NCI-H524 (cell line): Measurements from ENCODE around the gene CEP63.

Source experiments
- DNase-seq, 2 experiments: peaks; one replicate each; lab custom pipeline; 2025; lab: John Stamatoyannopoulos, UW

The CEP63 gene

GRCh38 chr3:134468519-134468918 is 17.3 kb upstream of the CEP63 start:
- no peak for DNase-seq

GRCh38 chr3:134471521-134472193 is 14.2 kb upstream of the CEP63 start:
- DNase-seq = peak in 1 of 2 experiments; percentile 54

GRCh38 chr3:134472831-134473230 is 13.0 kb upstream of the CEP63 start:
- DNase-seq = no peak

- peak; percentile 58 to 82 for DNase-seq
These were observed 11.8 kb upstream of the CEP63 start for GRCh38 chr3:134473868-134474546.

GRCh38 chr3:134474956-134475355 is 10.9 kb upstream of the CEP63 start:
- no peak for DNase-seq

- DNase-seq = no peak
These were observed 9.6 kb upstream of the CEP63 start for GRCh38 chr3:134476306-134476705.

GRCh38 chr3:134477002-134477401 is 8.9 kb upstream of the CEP63 start:
- no peak for DNase-seq

- DNase-seq = no peak
These were observed 7.9 kb upstream of the CEP63 start for GRCh38 chr3:134477938-134478337.

GRCh38 chr3:134480546-134480945 is 5.3 kb upstream of the CEP63 start:
- no peak for DNase-seq

- DNase-seq = no peak
These were observed 4.7 kb upstream of the CEP63 start for GRCh38 chr3:134481166-134481565.

- no peak for DNase-seq
These were observed 3.2 kb upstream of the CEP63 start for GRCh38 chr3:134482622-134483021.

- DNase-seq = no peak
These were observed 2.5 kb upstream of the CEP63 start for GRCh38 chr3:134483195-134483900.

GRCh38 chr3:134485075-134485717 is 661 bp upstream of the CEP63 start:
- DNase-seq = no peak

GRCh38 chr3:134486577-134487041 is 752 bp downstream of the CEP63 start:
- DNase-seq = peak in 1 of 2 experiments; percentile 63

GRCh38 chr3:134487406-134487805 is 1.5 kb downstream of the CEP63 start:
- DNase-seq = peak in 1 of 2 experiments; percentile 36

- no peak for DNase-seq
These were observed 8.6 kb downstream of the CEP63 start for GRCh38 chr3:134494495-134494894.

GRCh38 chr3:134495980-134496379 is 10.1 kb downstream of the CEP63 start:
- no peak for DNase-seq

GRCh38 chr3:134496471-134497071 is 10.7 kb downstream of the CEP63 start:
- DNase-seq = peak in 1 of 2 experiments; percentile 32

GRCh38 chr3:134503266-134503665 is 17.4 kb downstream of the CEP63 start:
- no peak for DNase-seq

- DNase-seq = no peak
These were observed 18.3 kb downstream of the CEP63 start for GRCh38 chr3:134504132-134504531.

- DNase-seq = no peak
These were observed 19.6 kb downstream of the CEP63 start for GRCh38 chr3:134505485-134505884.

- no peak for DNase-seq
These were observed 25.6 kb downstream of the CEP63 start for GRCh38 chr3:134511500-134511899.
